WTC11 (cell line): Measurements from ENCODE around the gene ADAMTS2. TPM values are rescaled to one million over a fixed set of nuclear protein-coding genes. Genes with fewer than 3 reads are reported as not detected.

Experiments used
- ATAC-seq: fragments of 200-7000 bp; cut with Tn5 transposase; 2 replicates; pipeline ENCODE4 v1.10.0; 2021; ENCODE audit warnings: mild to moderate bottlenecking, moderate library complexity
- CTCF ChIA-PET: fragments of 300-600 bp; sonication (Branson Sonifier 250); formaldehyde crosslinking; loops from one replicate; lab custom pipeline; 2021; ENCODE audit warnings: antibody characterized with exemption; lab: Charles Lee
- POLR2A ChIA-PET: fragments of 350-600 bp; sonication (Branson Sonifier 250); formaldehyde crosslinking; loops from one replicate; lab custom pipeline; 2021; ENCODE audit warnings: antibody characterized with exemption; lab: Charles Lee
- DNase-seq: peaks from one replicate; pipeline ENCODE4 v3.0.0; 2021; ENCODE audit warnings: low spot score
- H3K27ac Mint-ChIP-seq: 2 replicates; pipeline ENCODE4 v1.8.0; 2021; ENCODE audit warnings: mixed read lengths
- H3K27me3 Mint-ChIP-seq: 2 replicates; pipeline ENCODE4 v1.8.0; 2021; ENCODE audit warnings: low read depth, mild to moderate bottlenecking, moderate library complexity, mixed read lengths
- H3K36me3 Mint-ChIP-seq: 2 replicates; pipeline ENCODE4 v1.8.0; 2021; ENCODE audit warnings: mixed read lengths
- H3K4me1 Mint-ChIP-seq: 2 replicates; pipeline ENCODE4 v1.8.0; 2022; ENCODE audit warnings: mixed read lengths
- H3K4me3 Mint-ChIP-seq: 2 replicates; pipeline ENCODE4 v1.8.0; 2021; ENCODE audit warnings: mild to moderate bottlenecking, moderate library complexity, mixed read lengths
- H3K9me3 Mint-ChIP-seq: 2 replicates; pipeline ENCODE4 v1.8.0; 2021; ENCODE audit warnings: mixed read lengths
- AFF4 ChIP-seq: sonication (generic); formaldehyde crosslinking; IDR thresholded peaks from 2 replicates; pipeline ENCODE4 v1.8.1; 2023; ENCODE audit warnings: mild to moderate bottlenecking, missing genetic modification reagents, borderline replicate concordance
- ELF4 ChIP-seq: sonication (generic); formaldehyde crosslinking; IDR thresholded peaks from 2 replicates; pipeline ENCODE4 v1.8.1; 2022; ENCODE audit warnings: low read depth, mild to moderate bottlenecking, moderate library complexity, missing genetic modification reagents
- ESRRA ChIP-seq: sonication (generic); formaldehyde crosslinking; IDR thresholded peaks from 2 replicates; pipeline ENCODE4 v1.8.1; 2022; ENCODE audit warnings: mild to moderate bottlenecking, missing genetic modification reagents, borderline replicate concordance
- IRF2 ChIP-seq: sonication (generic); formaldehyde crosslinking; IDR thresholded peaks from 2 replicates; pipeline ENCODE4 v1.8.0; 2022; ENCODE audit warnings: low read depth, missing genetic modification reagents, borderline replicate concordance
- JAZF1 ChIP-seq: fragments of 250-450 bp; sonication (Bioruptor Pico); IDR thresholded peaks from 2 replicates; pipeline ENCODE4 v1.9.0; 2021; ENCODE audit warnings: moderate library complexity, mild to moderate bottlenecking, inconsistent platforms
- MLX ChIP-seq: sonication (generic); formaldehyde crosslinking; IDR thresholded peaks from 2 replicates; pipeline ENCODE4 v1.8.1; 2023; ENCODE audit warnings: mild to moderate bottlenecking, missing genetic modification reagents, moderate library complexity
- MXD4 ChIP-seq: fragments of 250-450 bp; sonication (Bioruptor Pico); IDR thresholded peaks from 2 replicates; pipeline ENCODE4 v1.8.0; 2021; ENCODE audit warnings: mild to moderate bottlenecking, moderate library complexity, borderline replicate concordance
- NFYB ChIP-seq: sonication (generic); formaldehyde crosslinking; conservative IDR thresholded peaks from 2 replicates; pipeline ENCODE4 v1.8.0; 2022; ENCODE audit warnings: low read depth, missing genetic modification reagents
- PRDM15 ChIP-seq: sonication (generic); formaldehyde crosslinking; IDR thresholded peaks from 2 replicates; pipeline ENCODE4 v1.8.0; 2022; ENCODE audit warnings: missing genetic modification reagents
- SMAD3 ChIP-seq: sonication (generic); formaldehyde crosslinking; IDR thresholded peaks from 2 replicates; pipeline ENCODE4 v1.8.0; 2022; ENCODE audit warnings: missing genetic modification reagents, mild to moderate bottlenecking, borderline replicate concordance
- USF2 ChIP-seq: sonication (generic); formaldehyde crosslinking; IDR thresholded peaks from 2 replicates; pipeline ENCODE4 v1.8.1; 2023; ENCODE audit warnings: mild to moderate bottlenecking, missing genetic modification reagents, moderate library complexity
- ZBTB43 ChIP-seq: sonication (generic); formaldehyde crosslinking; IDR thresholded peaks from 2 replicates; pipeline ENCODE4 v1.8.1; 2023; ENCODE audit warnings: mild to moderate bottlenecking, missing genetic modification reagents
- ZNF281 ChIP-seq: sonication (generic); formaldehyde crosslinking; IDR thresholded peaks from 2 replicates; pipeline ENCODE4 v1.8.0; 2023; ENCODE audit warnings: mild to moderate bottlenecking, missing genetic modification reagents
- ZNF512 ChIP-seq: sonication (generic); formaldehyde crosslinking; IDR thresholded peaks from 2 replicates; pipeline ENCODE4 v1.8.1; 2022; ENCODE audit warnings: missing genetic modification reagents, borderline replicate concordance
- total RNA-seq: library from RNA; stranded (reverse); gene quantifications from 3 replicates; pipeline ENCODE4 v1.2.3, GENCODE V29; 2021

ADAMTS2 gene
- total RNA-seq, 1 experiment from 2014 or later, result 11.2 TPM

- Mint-ChIP-seq H3K9me3 (peaks cover 17% of the 10 kb centered on the region), H3K4me3 (no peak overlapping the region), H3K27ac (no peak overlapping the region), H3K36me3 (peaks cover 8% of the 10 kb centered on the region), H3K4me1 (peaks cover 3% of the 10 kb centered on the region; the same call in 1 of the 2 replicates), H3K27me3 (no peaks in the 10 kb centered on the region)
- DNase-seq (no peak), ATAC-seq (no peak)
- POLR2A ChIA-PET, result no interaction called here
- TF ChIP-seq JAZF1 (CRISPR knock-in tag) (no peak), ELF4 (CRISPR knock-in tag) (no peak), ESRRA (CRISPR knock-in tag) (no peak), MLX (CRISPR knock-in tag) (no peak)
- CTCF ChIA-PET, result no interaction called here
Observed at GRCh38 chr5:179297486-179298180, 47.6 kb downstream of the ADAMTS2 start.

GRCh38 chr5:179297026-179297425 lies 48.2 kb downstream of the ADAMTS2 start:
- TF ChIP-seq ZBTB43 (no peak), MXD4 (CRISPR knock-in tag) (no peak), NFYB (no peak), PRDM15 (CRISPR knock-in tag) (no peak)
- TF ChIP-seq, all 79 proteins: peak for 0
- Mint-ChIP-seq H3K4me1 (no peaks in the 10 kb centered on the region), H3K27ac (no peak overlapping the region), H3K36me3 (peaks cover 8% of the 10 kb centered on the region), H3K27me3 (no peaks in the 10 kb centered on the region), H3K9me3 (peaks cover 17% of the 10 kb centered on the region), H3K4me3 (no peak overlapping the region)
- DNase-seq, result no peak
- POLR2A ChIA-PET, result no interaction called here
- no peak for ATAC-seq
- CTCF ChIA-PET, result no interaction called here

- Mint-ChIP-seq H3K27me3 (no peaks in the 10 kb centered on the region), H3K4me3 (no peak overlapping the region), H3K4me1 (no peaks in the 10 kb centered on the region), H3K9me3 (peaks cover 17% of the 10 kb centered on the region), H3K36me3 (peaks cover 8% of the 10 kb centered on the region), H3K27ac (no peak overlapping the region)
- no peak for ATAC-seq
- CTCF ChIA-PET, result no interaction called here
- DNase-seq, result no peak
- POLR2A ChIA-PET, result interaction anchor here (0.6 kb wide), 1 partner anchor 135 kb away, joined by 4 read pairs; no protein-coding TSS in a partner anchor
- TF ChIP-seq USF2, result no peak
- TF ChIP-seq ZNF512 (CRISPR knock-in tag), result no peak
- no peak for TF ChIP-seq SMAD3
- TF ChIP-seq ZNF281 (CRISPR knock-in tag), result no peak
- TF ChIP-seq IRF2, result no peak
- no peak for TF ChIP-seq AFF4 (CRISPR knock-in tag)
Observed at GRCh38 chr5:179296150-179296821, 49.0 kb downstream of the ADAMTS2 start.
